Osteoblast (primary cell): ENCODE results near the gene GLI3. TPM values are rescaled to one million over a fixed set of nuclear protein-coding genes. Genes with fewer than 3 reads are reported as not detected.

Source experiments
- DNase-seq: peaks from one replicate; pipeline ENCODE4 v3.0.0; 2011; ENCODE audit warnings: low spot score, mixed read lengths; ENCODE audit not compliant: insufficient read length; ENCODE audit errors: missing footprints
- H2AFZ ChIP-seq: 2 replicates; pipeline ENCODE4 v1.6.0; 2011; ENCODE audit warnings: mild to moderate bottlenecking, low read length
- H3K27ac ChIP-seq: 2 replicates; pipeline ENCODE4 v1.5.1; 2011; ENCODE audit warnings: mild to moderate bottlenecking, low read depth, low read length, moderate library complexity
- H3K27me3 ChIP-seq: 2 replicates; pipeline ENCODE4 v1.6.0; 2012; ENCODE audit warnings: mild to moderate bottlenecking, control low read depth, inconsistent platforms, low read length, moderate library complexity; ENCODE audit not compliant: insufficient read depth
- H3K36me3 ChIP-seq: 2 replicates; pipeline ENCODE4 v1.5.1; 2011; ENCODE audit warnings: mild to moderate bottlenecking, low read length, control low read depth, moderate library complexity; ENCODE audit not compliant: insufficient read depth
- H3K4me1 ChIP-seq: 2 replicates; pipeline ENCODE4 v1.5.1; 2011; ENCODE audit warnings: mild to moderate bottlenecking, low read length, control low read depth, moderate library complexity; ENCODE audit not compliant: insufficient read depth
- H3K4me2 ChIP-seq: 2 replicates; pipeline ENCODE4 v1.6.0; 2011; ENCODE audit warnings: mild to moderate bottlenecking, low read length; ENCODE audit not compliant: insufficient read depth
- H3K4me3 ChIP-seq: fragments of 200-600 bp; sonication (generic); 3 replicates; pipeline ENCODE4 v1.5.1; 2012; ENCODE audit warnings: mild to moderate bottlenecking, low read length, inconsistent platforms; ENCODE audit not compliant: insufficient read depth
- H3K79me2 ChIP-seq: 2 replicates; pipeline ENCODE4 v1.6.0; 2012; ENCODE audit warnings: mild to moderate bottlenecking, low read length, control low read depth, inconsistent platforms; ENCODE audit not compliant: insufficient read depth
- H3K9me3 ChIP-seq: 2 replicates; pipeline ENCODE4 v1.5.1; 2011; ENCODE audit warnings: low read depth, low read length, control low read depth
- H4K20me1 ChIP-seq: 2 replicates; pipeline ENCODE4 v1.6.0; 2012; ENCODE audit warnings: mild to moderate bottlenecking, low read length, control low read depth; ENCODE audit not compliant: insufficient read depth
- total RNA-seq: library from RNA; depleted of rRNA; stranded (reverse); fragments of >200 nt; gene quantifications from 2 replicates; pipeline ENCODE4 v1.2.3, GENCODE V29; 2012
- TF ChIP-seq, protein P1 (sequence below): IDR thresholded peaks from 2 replicates; pipeline ENCODE4 v1.5.1; 2011; ENCODE audit warnings: mild to moderate bottlenecking, low read depth, low read length, moderate library complexity; ENCODE audit errors: extremely low read depth

The GLI3 gene
- total RNA-seq, 1 donor, result 11.9 TPM

DNA sequence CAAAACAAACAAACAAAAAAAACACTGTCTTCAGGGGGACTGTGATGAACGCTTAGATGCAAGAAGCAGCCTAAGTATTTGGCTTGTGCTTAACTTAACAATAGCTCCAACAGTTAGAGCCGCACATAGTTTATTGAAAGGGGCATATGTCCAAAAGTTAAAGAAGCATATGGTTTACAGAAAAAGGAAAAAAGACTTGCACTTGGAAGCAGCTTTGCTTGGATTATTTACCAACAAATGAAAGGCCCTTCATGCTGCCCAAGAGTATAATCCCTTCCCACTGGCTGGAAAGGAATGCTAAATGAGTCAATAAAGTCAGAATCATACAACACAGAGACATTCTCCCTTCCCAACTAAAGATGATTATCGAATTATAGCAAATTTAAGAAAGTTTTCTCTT lies 77.9 kb downstream of the GLI3 start:
- no peak overlapping the region for H2AFZ ChIP-seq
- H3K27me3 ChIP-seq, result no peaks in the 10 kb centered on the region
- H3K79me2 ChIP-seq, result peaks cover 7% of the 10 kb centered on the region
- H3K4me2 ChIP-seq, result no peak overlapping the region
- no peak overlapping the region for H3K4me3 ChIP-seq
- TF ChIP-seq, protein P1, sequence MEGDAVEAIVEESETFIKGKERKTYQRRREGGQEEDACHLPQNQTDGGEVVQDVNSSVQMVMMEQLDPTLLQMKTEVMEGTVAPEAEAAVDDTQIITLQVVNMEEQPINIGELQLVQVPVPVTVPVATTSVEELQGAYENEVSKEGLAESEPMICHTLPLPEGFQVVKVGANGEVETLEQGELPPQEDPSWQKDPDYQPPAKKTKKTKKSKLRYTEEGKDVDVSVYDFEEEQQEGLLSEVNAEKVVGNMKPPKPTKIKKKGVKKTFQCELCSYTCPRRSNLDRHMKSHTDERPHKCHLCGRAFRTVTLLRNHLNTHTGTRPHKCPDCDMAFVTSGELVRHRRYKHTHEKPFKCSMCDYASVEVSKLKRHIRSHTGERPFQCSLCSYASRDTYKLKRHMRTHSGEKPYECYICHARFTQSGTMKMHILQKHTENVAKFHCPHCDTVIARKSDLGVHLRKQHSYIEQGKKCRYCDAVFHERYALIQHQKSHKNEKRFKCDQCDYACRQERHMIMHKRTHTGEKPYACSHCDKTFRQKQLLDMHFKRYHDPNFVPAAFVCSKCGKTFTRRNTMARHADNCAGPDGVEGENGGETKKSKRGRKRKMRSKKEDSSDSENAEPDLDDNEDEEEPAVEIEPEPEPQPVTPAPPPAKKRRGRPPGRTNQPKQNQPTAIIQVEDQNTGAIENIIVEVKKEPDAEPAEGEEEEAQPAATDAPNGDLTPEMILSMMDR, result no peak
- H3K36me3 ChIP-seq, result no peaks in the 10 kb centered on the region
- H3K27ac ChIP-seq, result no peak overlapping the region
- H3K4me1 ChIP-seq, result peaks cover 11% of the 10 kb centered on the region
- DNase-seq, result no peak
- no peaks in the 10 kb centered on the region for H3K9me3 ChIP-seq
- H4K20me1 ChIP-seq, result peaks cover 23% of the 10 kb centered on the region

DNA sequence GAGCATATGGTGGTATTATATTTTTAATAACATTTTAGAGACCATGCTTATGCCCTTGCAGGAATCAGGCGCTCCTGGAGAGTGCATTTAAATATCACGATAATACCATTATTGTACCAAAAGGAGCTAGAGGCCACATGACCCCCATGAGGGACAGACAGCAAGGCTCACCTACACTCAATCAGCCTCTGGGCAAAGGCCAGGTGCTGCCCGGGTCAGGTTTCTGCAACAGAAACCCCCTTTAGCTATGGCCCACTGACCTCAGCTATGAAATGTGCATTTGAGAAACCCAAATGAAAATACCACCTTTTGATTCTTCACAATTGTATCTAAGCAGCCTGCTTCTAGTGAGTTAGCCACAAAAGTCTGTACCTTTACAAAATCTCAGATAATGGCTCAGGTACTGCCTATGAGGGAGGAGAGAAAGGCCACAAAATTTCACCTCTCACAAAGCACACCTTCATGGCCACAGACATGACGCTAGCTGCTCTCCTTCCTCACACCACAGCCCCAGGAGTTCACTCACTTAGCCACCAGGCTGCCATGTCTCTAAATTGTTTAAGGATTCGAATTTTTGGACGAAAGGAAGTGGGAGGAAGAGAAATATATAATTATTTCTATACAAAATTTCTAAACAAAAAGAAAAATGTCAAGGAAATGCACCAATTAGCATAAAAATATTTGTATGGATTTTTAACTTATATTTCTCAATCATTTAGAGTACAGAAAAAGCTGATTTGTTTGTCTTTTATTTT lies 79.9 kb downstream of the GLI3 start:
- Histone ChIP-seq H3K4me1 (peaks cover 11% of the 10 kb centered on the region), H3K4me2 (no peak overlapping the region), H3K4me3 (no peak overlapping the region), H3K79me2 (peaks cover 19% of the 10 kb centered on the region), H3K36me3 (no peaks in the 10 kb centered on the region), H3K9me3 (no peaks in the 10 kb centered on the region), H4K20me1 (peaks cover 31% of the 10 kb centered on the region), H2AFZ (no peak overlapping the region), H3K27ac (no peak overlapping the region), H3K27me3 (no peaks in the 10 kb centered on the region)
- no peak for DNase-seq
- TF ChIP-seq, protein P1, result no peak

DNA sequence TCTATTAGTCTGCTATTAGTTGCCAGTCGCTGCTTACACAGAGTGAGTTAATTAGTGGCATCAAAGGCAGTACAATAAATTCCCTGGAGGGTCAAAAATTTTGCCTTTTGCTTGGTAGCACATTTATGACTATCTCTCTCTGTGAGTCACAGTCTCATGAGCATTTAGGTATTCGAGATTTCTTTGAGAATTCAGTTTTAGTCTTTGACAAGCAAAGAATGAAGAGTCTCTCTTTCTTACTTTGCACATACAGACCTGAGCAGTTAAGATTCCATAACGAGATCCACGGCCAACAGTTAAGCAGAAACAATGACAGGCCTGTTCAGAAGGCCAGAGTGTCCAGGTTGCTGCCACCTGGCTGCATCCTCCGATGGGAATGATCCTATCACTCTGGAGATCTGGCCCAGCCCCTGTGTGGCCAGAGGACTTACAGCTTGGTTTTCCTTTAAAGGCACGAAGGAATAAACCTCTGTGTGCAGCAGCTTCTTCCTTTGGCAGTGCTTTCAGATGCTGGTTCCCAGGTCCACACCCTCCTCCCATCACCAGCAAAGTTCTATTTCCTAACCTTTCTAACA lies 80.6 kb downstream of the GLI3 start:
- H3K27me3 ChIP-seq, result no peaks in the 10 kb centered on the region
- peaks cover 11% of the 10 kb centered on the region for H3K4me1 ChIP-seq
- TF ChIP-seq, protein P1, result no peak
- H3K9me3 ChIP-seq, result no peaks in the 10 kb centered on the region
- H3K36me3 ChIP-seq, result no peaks in the 10 kb centered on the region
- H3K4me2 ChIP-seq, result peak overlapping the region; percentile 58
- peaks cover 24% of the 10 kb centered on the region for H3K79me2 ChIP-seq
- H2AFZ ChIP-seq, result no peak overlapping the region
- H3K27ac ChIP-seq, result peak overlapping the region; percentile 21
- H4K20me1 ChIP-seq, result peaks cover 31% of the 10 kb centered on the region
- no peak for DNase-seq
- no peak overlapping the region for H3K4me3 ChIP-seq

DNA sequence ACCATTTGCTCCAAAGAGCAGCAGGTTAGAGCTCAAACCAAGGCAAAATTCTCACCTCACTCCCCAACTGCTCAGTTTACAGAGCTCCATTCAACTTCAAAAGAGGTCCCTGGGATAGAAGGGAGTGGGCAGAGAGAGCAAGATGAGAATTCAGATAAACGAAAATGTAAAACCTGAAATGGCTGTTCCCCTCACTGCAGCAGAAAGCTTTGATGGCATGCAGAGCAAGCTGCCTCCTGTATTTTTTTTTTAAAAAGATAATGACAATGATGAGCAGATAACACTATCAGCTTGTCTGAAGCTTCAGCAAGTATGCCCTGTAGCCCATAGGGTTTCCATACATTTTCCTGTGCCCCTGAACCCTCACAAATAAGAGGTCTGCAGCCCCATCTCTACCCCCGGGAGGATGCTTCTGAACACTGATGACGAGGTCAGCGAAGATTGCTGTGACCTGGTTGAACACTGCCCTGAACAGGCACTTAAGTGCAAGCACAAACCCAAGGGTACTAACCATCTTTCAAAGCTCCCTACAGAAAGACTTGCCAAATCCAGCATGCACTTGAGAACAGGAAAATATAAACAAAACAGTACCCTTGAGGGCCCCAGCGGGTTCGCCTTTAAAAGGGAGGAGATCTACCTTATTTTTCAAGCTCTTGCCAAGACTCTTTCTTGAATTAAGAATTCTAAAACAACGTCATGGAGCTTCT lies 81.3 kb downstream of the GLI3 start:
- Histone ChIP-seq H3K27me3 (no peaks in the 10 kb centered on the region), H3K27ac (no peak overlapping the region)

More for the DNA sequence above, 81.3 kb downstream of the GLI3 start:
- DNase-seq, result no peak
- H3K4me1 ChIP-seq, result peaks cover 11% of the 10 kb centered on the region
- H2AFZ ChIP-seq, result no peak overlapping the region
- peaks cover 28% of the 10 kb centered on the region for H3K79me2 ChIP-seq
- H3K9me3 ChIP-seq, result no peaks in the 10 kb centered on the region
- peaks cover 31% of the 10 kb centered on the region for H4K20me1 ChIP-seq
- H3K4me3 ChIP-seq, result no peak overlapping the region
- peak overlapping the region; percentile 58 for H3K4me2 ChIP-seq
- TF ChIP-seq, protein P1, result no peak
- no peaks in the 10 kb centered on the region for H3K36me3 ChIP-seq
